GM13976 (cell line): ENCODE results near the gene KRT13.

Experiments used
- DNase-seq: peaks from one replicate; pipeline ENCODE4 v3.0.0; 2012; ENCODE audit warnings: low spot score
- CTCF ChIP-seq: IDR thresholded peaks from 2 replicates; pipeline ENCODE4 v1.5.1; 2012; ENCODE audit warnings: borderline replicate concordance, mild to moderate bottlenecking; ENCODE audit not compliant: insufficient read depth; ENCODE audit errors: extremely low read depth, missing control alignments, control extremely low read depth
- in situ Hi-C: fragments of 300-500 bp; cut with MboI; formaldehyde crosslinking; loops from one replicate; pipeline ENCODE4 v1.12.0; 2022; ENCODE audit warnings: low sequenced_read_pairs, mixed read lengths, inconsistent platforms; ENCODE audit not compliant: unreplicated experiment

KRT13 gene

DNA sequence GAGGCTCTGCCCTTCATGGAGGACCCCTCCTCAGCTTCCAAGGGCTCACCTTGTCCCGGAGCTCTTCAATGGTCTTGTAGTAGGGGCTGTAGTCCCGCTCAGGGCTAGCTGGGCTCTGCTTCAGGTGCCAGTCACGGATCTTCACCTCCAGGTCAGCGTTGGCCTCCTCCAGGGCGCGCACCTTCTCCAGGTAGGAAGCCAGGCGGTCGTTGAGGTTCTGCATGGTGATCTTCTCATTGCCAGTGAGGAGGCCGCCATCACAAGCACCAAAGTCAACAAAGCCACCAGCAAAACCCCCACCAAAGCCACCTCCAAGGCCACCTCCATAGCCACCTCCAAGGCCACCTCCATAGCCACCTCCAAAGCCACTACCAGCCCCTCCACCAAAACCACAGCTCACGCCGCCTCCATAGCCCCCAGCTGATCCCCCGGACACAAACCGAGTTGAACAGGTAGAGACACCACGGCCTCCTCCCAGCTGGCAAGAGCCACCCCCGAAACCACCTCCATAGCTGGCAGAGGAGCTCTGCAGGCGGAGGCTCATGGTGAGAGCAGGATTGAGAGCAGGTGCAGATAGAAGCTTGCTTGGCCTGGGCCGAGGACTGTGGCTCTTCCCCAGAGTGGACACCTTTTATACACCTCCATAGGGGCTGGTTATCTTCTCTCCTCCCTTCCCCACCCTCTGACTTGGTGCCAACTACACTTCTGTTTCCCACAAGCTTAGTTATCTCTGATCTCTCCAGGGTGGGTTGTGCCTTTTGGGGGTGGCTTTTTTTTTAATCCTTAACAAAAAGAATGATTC is at the start of gene KRT13:
TSS of gene KRT13 (minus strand) at position 606 of the 802 bp plus-strand sequence. CDS start at position 544, 62 bp downstream.
- DNase-seq: no peak
- in situ Hi-C loops: no loop called here

DNA sequence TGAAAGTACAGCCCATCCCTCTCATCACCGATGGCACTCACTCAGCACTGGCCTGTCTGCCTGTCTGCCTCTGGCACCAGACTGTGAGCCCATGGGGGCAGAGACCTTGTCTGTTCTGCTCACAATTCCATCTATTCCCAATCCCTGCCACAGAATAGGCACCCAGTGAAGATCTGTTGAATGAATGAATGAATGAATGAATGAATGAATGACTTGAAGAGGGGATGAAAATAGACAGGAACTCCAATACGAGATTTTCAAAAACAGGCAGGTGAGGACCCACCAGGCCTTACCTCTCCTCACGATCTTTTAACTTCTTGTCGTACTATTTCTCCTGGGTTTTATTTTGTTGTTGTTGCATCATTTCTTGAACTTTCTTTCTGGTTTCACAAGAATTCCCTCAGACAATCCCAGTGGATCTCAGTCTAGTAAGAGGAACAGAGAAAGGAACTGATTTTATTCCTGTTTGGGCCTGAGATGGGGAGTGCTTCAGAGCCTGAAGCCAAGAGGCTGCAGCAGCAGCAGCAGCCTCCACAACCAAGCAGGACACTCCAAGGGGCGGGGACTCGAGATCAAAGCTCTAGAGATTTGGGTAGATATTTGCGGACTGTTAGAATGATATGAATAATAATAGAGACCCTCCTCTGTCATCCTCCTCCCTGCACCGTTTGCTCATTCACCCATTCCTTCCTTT is 48.7 kb upstream of the KRT13 start:
- in situ Hi-C loops: no loop called here
- TF ChIP-seq CTCF: no peak
- no peak for DNase-seq

More for the DNA sequence above, at the start of gene KRT13:
- no peak for TF ChIP-seq CTCF

- TF ChIP-seq CTCF: no peak
- in situ Hi-C loops: no loop called here
- DNase-seq: no peak
These were observed 47.8 kb upstream of the KRT13 start for GRCh38 chr17:41553176-41553575.

- TF ChIP-seq CTCF: no peak
- in situ Hi-C loops: no loop called here
- no peak for DNase-seq
These were observed 47.0 kb upstream of the KRT13 start for GRCh38 chr17:41552455-41552854.

- no peak for TF ChIP-seq CTCF
- DNase-seq: no peak
- in situ Hi-C loops: no loop called here
These were observed 46.0 kb upstream of the KRT13 start for GRCh38 chr17:41551365-41551764.

DNA sequence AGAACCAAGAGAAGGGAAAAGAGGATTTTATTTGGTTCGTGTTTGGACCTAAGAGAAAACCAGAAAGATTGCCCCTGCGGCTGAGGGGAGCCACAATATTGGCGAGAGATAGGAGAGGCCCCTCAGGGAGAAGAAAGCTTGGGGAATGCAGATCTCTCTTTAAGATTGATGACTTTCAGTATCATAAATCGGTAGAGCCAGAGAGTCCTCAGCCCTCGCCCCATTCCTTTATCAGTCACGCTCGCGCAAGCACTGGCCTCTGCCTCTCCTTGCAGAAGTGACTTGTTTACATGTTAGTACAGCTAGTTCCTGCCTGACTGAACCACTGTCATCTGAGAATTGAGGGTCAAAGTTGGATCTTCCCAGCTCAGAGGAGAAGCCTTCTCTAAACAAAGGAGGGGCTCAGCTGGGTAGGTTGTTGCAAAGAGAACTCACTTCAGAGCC is 44.2 kb upstream of the KRT13 start:
- in situ Hi-C loops: loop anchor here (10.0 kb wide), 2 partner anchors 115 to 645 kb away; no protein-coding TSS in a partner anchor
- no peak for TF ChIP-seq CTCF
- DNase-seq: no peak
